GM23248 (cell line): Measurements from ENCODE around the gene ODF2. TPM values are rescaled to one million over a fixed set of nuclear protein-coding genes. Genes with fewer than 3 reads are reported as not detected.

Experiments used
- DNase-seq: peaks from one replicate; pipeline ENCODE4 v3.0.0-alpha.2; 2015
- H2AFZ ChIP-seq: fragments of 200-600 bp; sonication (generic); 2 replicates; pipeline ENCODE4 v1.6.1; 2016; ENCODE audit warnings: antibody characterized with exemption
- H3F3A ChIP-seq: fragments of 200-600 bp; sonication (generic); 2 replicates; pipeline ENCODE4 v1.6.1; 2016; ENCODE audit warnings: mild to moderate bottlenecking, antibody characterized with exemption, mixed run types; ENCODE audit not compliant: insufficient read depth
- H3K27ac ChIP-seq: fragments of 200-600 bp; sonication (generic); 2 replicates; pipeline ENCODE4 v1.5.1; 2016; ENCODE audit warnings: mild to moderate bottlenecking
- H3K27me3 ChIP-seq: fragments of 200-600 bp; sonication (generic); replicated peaks from 2 replicates; pipeline ENCODE4 v1.6.1; 2016; ENCODE audit warnings: mild to moderate bottlenecking; ENCODE audit not compliant: insufficient read depth
- H3K36me3 ChIP-seq: fragments of 200-600 bp; sonication (generic); 2 replicates; pipeline ENCODE4 v1.6.1; 2016; ENCODE audit warnings: low read depth, mild to moderate bottlenecking
- H3K4me1 ChIP-seq: fragments of 200-600 bp; sonication (generic); 2 replicates; pipeline ENCODE4 v1.6.1; 2016; ENCODE audit warnings: mild to moderate bottlenecking; ENCODE audit not compliant: insufficient read depth
- H3K4me2 ChIP-seq: fragments of 200-600 bp; sonication (generic); one replicate; pipeline ENCODE4 v1.6.1; 2016; ENCODE audit warnings: mild to moderate bottlenecking; ENCODE audit not compliant: unreplicated experiment
- H3K4me3 ChIP-seq: fragments of 200-600 bp; sonication (generic); 2 replicates; pipeline ENCODE4 v1.5.1; 2016; ENCODE audit warnings: mild to moderate bottlenecking
- H3K79me2 ChIP-seq: fragments of 200-600 bp; sonication (generic); 2 replicates; pipeline ENCODE4 v1.6.1; 2016; ENCODE audit warnings: mild to moderate bottlenecking; ENCODE audit not compliant: insufficient read depth
- H3K9ac ChIP-seq: fragments of 200-600 bp; sonication (generic); 2 replicates; pipeline ENCODE4 v1.6.1; 2016; ENCODE audit warnings: mild to moderate bottlenecking
- H3K9me2 ChIP-seq: fragments of 200-600 bp; sonication (generic); 2 replicates; pipeline ENCODE4 v1.6.1; 2016; ENCODE audit warnings: mixed run types, mild to moderate bottlenecking, moderate library complexity; ENCODE audit not compliant: insufficient read depth
- H3K9me3 ChIP-seq: fragments of 200-600 bp; sonication (generic); one replicate; pipeline ENCODE4 v1.6.1; 2017; ENCODE audit warnings: low read depth
- H4K20me1 ChIP-seq: fragments of 200-600 bp; sonication (generic); 2 replicates; pipeline ENCODE4 v1.6.0; 2016; ENCODE audit not compliant: insufficient read depth
- EZH2 ChIP-seq: fragments of 200-600 bp; sonication (generic); IDR thresholded peaks from 2 replicates; pipeline ENCODE4 v1.6.1; 2018; ENCODE audit warnings: antibody characterized with exemption, mild to moderate bottlenecking; ENCODE audit not compliant: insufficient read depth, poor library complexity, severe bottlenecking
- EZH2phosphoT487 ChIP-seq: fragments of 200-600 bp; sonication (generic); IDR thresholded peaks from 2 replicates; pipeline ENCODE4 v1.6.1; 2018; ENCODE audit warnings: antibody characterized with exemption, moderate library complexity, mild to moderate bottlenecking, low read depth; ENCODE audit not compliant: insufficient read depth
- WGBS, 2 experiments: methylation state at CpG; one replicate each; pipeline ENCODE4 v1.1.6; 2015 to 2017; ENCODE audit warnings: low lambda C conversion rate in 2 of 2, low coverage in 1 of 2; ENCODE audit errors: missing lambda C conversion rate in 2 of 2; 5-methylcytosine and 5-hydroxymethylcytosine counted together
- in situ Hi-C: fragments of 300-500 bp; cut with MboI; formaldehyde crosslinking; loops from 2 replicates; pipeline ENCODE4 v1.15.0; 2020
- polyA plus RNA-seq: library from polyadenylated mRNA; unstranded; fragments of >200 nt; fragmentation: Nextera tagmentation; extraction: Ambion mirVana; gene quantifications from 2 replicates; pipeline ENCODE4 v1.2.1, GENCODE V29; 2016
- total RNA-seq: library from RNA; depleted of rRNA; stranded (reverse); fragments of >200 nt; shearing (Covaris generic); gene quantifications from 2 replicates; pipeline ENCODE4 v1.2.3, GENCODE V29; 2014

Gene ODF2
- total and polyA plus RNA-seq, 2 experiments from 2014 or later, result 29.5 to 34.8 TPM

DNA sequence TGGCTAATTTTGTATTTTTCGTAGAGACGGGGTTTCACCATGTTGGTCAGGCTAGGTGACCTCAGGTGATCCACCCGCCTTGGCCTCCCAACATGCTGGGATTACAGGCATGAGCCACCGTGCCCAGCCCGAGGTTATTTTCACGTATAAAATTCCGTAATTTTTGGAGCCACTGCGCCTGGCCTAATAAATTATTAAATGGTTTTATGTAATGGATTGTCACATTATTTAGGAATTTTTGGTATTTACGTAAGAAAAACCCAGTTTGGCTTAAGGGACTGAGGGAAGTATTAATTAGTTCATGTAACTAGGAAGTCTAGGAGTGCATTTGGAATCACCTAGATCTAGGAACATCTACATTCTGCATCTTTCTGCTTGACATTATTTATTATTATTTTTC lies 57.0 kb downstream of the ODF2 start:
- H3K4me2 ChIP-seq, result no peak overlapping the region
- no peak overlapping the region for H3K27ac ChIP-seq
- H3K4me3 ChIP-seq, result no peak overlapping the region
- H3K4me1 ChIP-seq, result no peaks in the 10 kb centered on the region
- 97% methylated on average over 8 to 9 of the region's 9 CpGs for WGBS, 2 experiments
- no peaks in the 10 kb centered on the region for H3K27me3 ChIP-seq
- no peak overlapping the region for H3K9ac ChIP-seq
- TF ChIP-seq EZH2 (no peak), EZH2phosphoT487 (no peak)
- in situ Hi-C loops, result no loop called here
- no peaks in the 10 kb centered on the region for H3K9me2 ChIP-seq
- H3K9me3 ChIP-seq, result no peaks in the 10 kb centered on the region
- H3K79me2 ChIP-seq, result peaks cover 27% of the 10 kb centered on the region
- DNase-seq, result no peak
- no peak overlapping the region for H2AFZ ChIP-seq
- H3F3A ChIP-seq, result no peaks in the 10 kb centered on the region
- peaks cover 21% of the 10 kb centered on the region for H3K36me3 ChIP-seq
- no peaks in the 10 kb centered on the region for H4K20me1 ChIP-seq

DNA sequence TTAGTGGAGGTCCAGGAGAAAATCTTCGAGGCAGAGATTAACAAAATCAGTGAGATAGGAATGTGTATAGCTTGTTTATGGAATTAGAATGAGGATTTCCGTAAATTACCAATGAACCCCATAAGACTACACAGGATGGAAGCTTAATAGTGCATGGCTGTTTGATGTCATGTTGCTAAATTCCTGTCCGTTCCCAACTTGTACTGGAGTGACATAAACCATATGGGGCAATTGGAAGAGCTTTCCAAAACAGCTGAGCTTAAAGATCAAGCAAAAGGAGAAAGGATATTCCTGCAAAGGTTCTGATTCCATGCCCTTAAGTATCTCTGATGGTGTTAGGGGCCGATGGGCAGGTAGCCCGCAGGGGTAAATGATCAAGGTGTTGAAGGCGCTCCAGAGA lies 66.2 kb downstream of the ODF2 start:
- Histone ChIP-seq H3K9ac (no peak overlapping the region), H3K36me3 (peaks cover 22% of the 10 kb centered on the region), H3K27ac (no peak overlapping the region), H3K27me3 (no peaks in the 10 kb centered on the region), H3K4me1 (peaks cover 7% of the 10 kb centered on the region), H3K79me2 (no peaks in the 10 kb centered on the region), H3F3A (peaks cover 14% of the 10 kb centered on the region; the same call in 1 of the 2 replicates), H4K20me1 (no peaks in the 10 kb centered on the region), H3K9me3 (no peaks in the 10 kb centered on the region), H3K4me2 (no peak overlapping the region), H2AFZ (no peak overlapping the region), H3K9me2 (no peaks in the 10 kb centered on the region), H3K4me3 (no peak overlapping the region)
- DNase-seq, result no peak
- 95 to 98% methylated on average over 6 of the region's 6 CpGs for WGBS, 2 experiments
- in situ Hi-C loops, result no loop called here
- no peak for TF ChIP-seq EZH2phosphoT487
- TF ChIP-seq EZH2, result no peak

DNA sequence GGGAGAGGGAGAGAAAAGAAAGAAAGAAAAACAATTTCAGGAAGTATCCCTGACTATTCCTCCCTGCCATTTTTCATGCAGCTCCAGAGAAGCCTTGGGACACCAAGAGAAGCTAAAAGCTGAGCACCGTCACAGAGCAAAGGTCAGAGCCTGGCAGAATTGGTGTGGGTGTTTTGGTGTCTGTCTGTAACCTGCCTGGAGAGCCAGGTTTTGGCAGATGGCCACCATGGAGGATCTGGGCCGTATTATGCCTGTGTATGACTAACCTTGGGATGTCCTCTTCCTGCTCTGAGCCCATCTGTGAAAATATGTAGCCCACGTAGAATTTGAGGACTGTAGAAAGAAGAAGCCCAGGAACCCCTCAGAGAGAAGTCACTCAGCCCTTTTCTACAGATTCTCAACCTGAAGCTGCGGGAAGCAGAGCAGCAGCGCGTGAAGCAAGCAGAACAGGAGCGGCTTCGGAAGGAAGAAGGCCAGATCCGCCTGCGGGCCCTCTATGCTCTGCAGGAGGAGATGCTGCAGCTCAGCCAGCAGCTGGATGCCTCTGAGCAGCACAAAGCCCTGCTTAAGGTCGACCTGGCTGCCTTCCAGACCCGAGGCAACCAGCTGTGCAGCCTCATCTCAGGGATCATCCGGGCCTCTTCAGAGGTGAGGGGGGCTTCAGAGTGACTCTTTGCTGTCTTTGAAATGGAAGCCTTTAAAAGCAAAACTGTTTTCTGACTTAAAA lies 67.6 kb downstream of the ODF2 start:
- Histone ChIP-seq H3K4me2 (no peak overlapping the region), H3K27ac (no peak overlapping the region), H3K9ac (no peak overlapping the region), H3K27me3 (no peaks in the 10 kb centered on the region), H3K9me3 (no peaks in the 10 kb centered on the region), H3K4me3 (no peak overlapping the region), H3K9me2 (no peaks in the 10 kb centered on the region), H3K79me2 (no peaks in the 10 kb centered on the region), H4K20me1 (no peaks in the 10 kb centered on the region), H3K36me3 (peaks cover 19% of the 10 kb centered on the region; the same call in 1 of the 2 replicates), H3K4me1 (peaks cover 7% of the 10 kb centered on the region), H3F3A (peaks cover 17% of the 10 kb centered on the region; the same call in 1 of the 2 replicates), H2AFZ (no peak overlapping the region)
- TF ChIP-seq EZH2 (no peak), EZH2phosphoT487 (no peak)
- in situ Hi-C loops, result no loop called here
- DNase-seq, result peak; percentile 58
- WGBS, 2 experiments, result 54 to 62% methylated on average over 13 of the region's 13 CpGs

DNA sequence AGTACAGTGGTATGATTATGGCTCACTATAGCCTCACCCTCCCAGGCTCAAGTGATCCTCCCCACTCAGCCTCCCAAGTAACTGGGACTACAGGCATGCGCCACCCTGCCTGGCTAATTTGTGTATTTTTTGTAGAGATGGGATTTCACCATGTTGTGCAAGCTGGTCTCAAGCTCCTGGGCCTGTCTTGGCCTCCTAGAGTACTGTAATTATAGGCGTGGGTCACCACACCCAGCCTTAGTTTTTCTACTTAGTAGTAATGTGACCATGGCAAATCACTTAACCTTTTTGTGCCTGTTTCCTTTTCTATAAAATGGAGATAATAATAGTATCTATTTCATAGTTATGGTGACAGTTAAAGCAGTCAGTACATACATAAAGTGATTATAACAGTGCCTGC lies 70.9 kb downstream of the ODF2 start:
- H3K27me3 ChIP-seq, result no peaks in the 10 kb centered on the region
- H4K20me1 ChIP-seq, result no peaks in the 10 kb centered on the region
- H3K36me3 ChIP-seq, result peaks cover 25% of the 10 kb centered on the region; the same call in 1 of the 2 replicates
- in situ Hi-C loops, result no loop called here
- H3K4me2 ChIP-seq, result no peak overlapping the region
- 68 to 76% methylated on average over 2 of the region's 2 CpGs for WGBS, 2 experiments
- H3K4me3 ChIP-seq, result no peak overlapping the region
- DNase-seq, result no peak
- no peaks in the 10 kb centered on the region for H3K79me2 ChIP-seq
- no peaks in the 10 kb centered on the region for H3K9me3 ChIP-seq
- H3K9me2 ChIP-seq, result no peaks in the 10 kb centered on the region
- H2AFZ ChIP-seq, result no peak overlapping the region
- H3K27ac ChIP-seq, result no peak overlapping the region
- peaks cover 7% of the 10 kb centered on the region for H3K4me1 ChIP-seq
- no peak overlapping the region for H3K9ac ChIP-seq
- no peak for TF ChIP-seq EZH2phosphoT487
- no peak for TF ChIP-seq EZH2
- peaks cover 15% of the 10 kb centered on the region; the same call in 1 of the 2 replicates for H3F3A ChIP-seq
